Epithelial cell of esophagus (primary cell): ENCODE data around the gene IL17A.

Experiments used
- DNase-seq: peaks from one replicate; pipeline ENCODE4 v3.0.0; 2010; ENCODE audit warnings: low read depth
- H3K4me3 ChIP-seq: 2 replicates; pipeline ENCODE4 v1.5.1; 2011; ENCODE audit warnings: mild to moderate bottlenecking, low read length, control low read depth
- CTCF ChIP-seq: IDR thresholded peaks from 2 replicates; pipeline ENCODE4 v1.5.1; 2011; ENCODE audit warnings: low read depth, mild to moderate bottlenecking, low read length, control low read depth, inconsistent platforms; ENCODE audit not compliant: insufficient read depth; ENCODE audit errors: missing control alignments

The IL17A gene

GRCh38 chr6:52144196-52145076 is 41.7 kb upstream of the IL17A start:
- H3K4me3 ChIP-seq = no peak overlapping the region
- TF ChIP-seq CTCF = no peak
- DNase-seq = no peak

- no peak for DNase-seq
- TF ChIP-seq CTCF = no peak
- no peak overlapping the region for H3K4me3 ChIP-seq
Measured at GRCh38 chr6:52146851-52147445, 39.2 kb upstream of the IL17A start.

- no peak for DNase-seq
- H3K4me3 ChIP-seq = no peak overlapping the region
- no peak for TF ChIP-seq CTCF
Measured at GRCh38 chr6:52149076-52149475, 37.1 kb upstream of the IL17A start.

GRCh38 chr6:52149949-52150348 is 36.2 kb upstream of the IL17A start:
- no peak for DNase-seq
- TF ChIP-seq CTCF = no peak
- no peak overlapping the region for H3K4me3 ChIP-seq

GRCh38 chr6:52152070-52152423 is 34.1 kb upstream of the IL17A start:
- TF ChIP-seq CTCF = no peak
- H3K4me3 ChIP-seq = no peak overlapping the region
- no peak for DNase-seq

- TF ChIP-seq CTCF = no peak
- DNase-seq = no peak
- no peak overlapping the region for H3K4me3 ChIP-seq
Measured at GRCh38 chr6:52152711-52153160, 33.4 kb upstream of the IL17A start.

GRCh38 chr6:52154381-52154780 is 31.8 kb upstream of the IL17A start:
- H3K4me3 ChIP-seq = no peak overlapping the region
- no peak for TF ChIP-seq CTCF
- DNase-seq = no peak
